HG03060 (cell line): ENCODE data around the gene HMGA1.
"Not testable (repeated sequence)": the region's sequence is repeated elsewhere in the genome, so short reads cannot be mapped to it uniquely, and the experiment has no call there.

Experiments used
- ATAC-seq: cut with Tn5 transposase; IDR thresholded peaks from one replicate; pipeline ENCODE4 v1.9.1; 2021; ENCODE audit warnings: low read depth, moderate number of reproducible peaks; ENCODE audit not compliant: unreplicated experiment

HMGA1 gene

GRCh38 chr6:34252395-34252794 lies 15.7 kb downstream of the HMGA1 start:
- ATAC-seq, result not testable (repeated sequence)

DNA sequence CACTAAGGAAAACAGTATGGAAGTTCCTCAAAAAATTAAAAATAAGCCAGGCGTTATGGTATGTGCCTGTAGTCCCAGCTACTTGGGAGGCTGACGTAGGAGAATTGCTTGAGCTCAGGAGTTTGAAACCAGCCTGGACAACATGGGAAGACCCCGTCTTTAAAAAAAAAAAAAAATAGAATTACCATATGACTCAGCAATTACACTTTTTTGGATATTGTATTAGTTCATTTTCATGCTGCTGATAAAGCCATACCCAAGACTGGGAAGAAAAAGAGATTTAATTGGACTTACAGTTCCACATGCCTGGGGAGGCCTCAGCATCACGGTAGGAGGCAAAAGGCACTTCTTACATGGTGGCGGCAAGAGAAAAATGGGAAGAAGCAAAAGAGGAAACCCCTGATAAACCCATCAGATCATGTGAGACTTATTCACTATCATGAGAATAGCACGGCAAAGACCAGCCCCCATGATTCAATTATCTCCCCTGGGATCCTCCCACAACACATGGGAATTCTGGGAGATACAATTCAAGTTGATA lies 22.9 kb downstream of the HMGA1 start:
- no peak for ATAC-seq

- no peak for ATAC-seq
These were observed 24.0 kb downstream of the HMGA1 start for GRCh38 chr6:34260576-34261267.

GRCh38 chr6:34263484-34263883 lies 26.8 kb downstream of the HMGA1 start:
- ATAC-seq, result not testable (repeated sequence)

DNA sequence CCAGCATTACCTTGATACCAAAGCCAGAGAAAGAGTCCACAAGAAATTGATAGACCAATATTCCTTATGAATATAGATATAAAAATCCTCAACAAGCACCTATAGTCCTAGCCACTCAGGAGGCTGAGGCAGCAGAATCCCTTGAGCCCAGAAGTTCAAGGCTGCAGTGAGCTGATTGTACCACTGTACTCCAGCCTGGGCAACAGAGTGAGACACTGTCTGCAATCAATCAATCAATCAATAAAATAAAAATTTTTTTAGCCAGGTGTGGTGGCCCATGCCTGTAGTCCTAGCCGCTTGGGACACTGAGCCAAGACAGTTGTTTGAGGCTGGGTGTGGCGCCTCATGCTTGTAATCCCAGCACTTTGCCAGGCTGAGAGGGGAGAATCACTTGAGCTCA lies 31.1 kb downstream of the HMGA1 start:
- ATAC-seq, result no peak

GRCh38 chr6:34269132-34269531 lies 32.5 kb downstream of the HMGA1 start:
- ATAC-seq, result not testable (repeated sequence)

DNA sequence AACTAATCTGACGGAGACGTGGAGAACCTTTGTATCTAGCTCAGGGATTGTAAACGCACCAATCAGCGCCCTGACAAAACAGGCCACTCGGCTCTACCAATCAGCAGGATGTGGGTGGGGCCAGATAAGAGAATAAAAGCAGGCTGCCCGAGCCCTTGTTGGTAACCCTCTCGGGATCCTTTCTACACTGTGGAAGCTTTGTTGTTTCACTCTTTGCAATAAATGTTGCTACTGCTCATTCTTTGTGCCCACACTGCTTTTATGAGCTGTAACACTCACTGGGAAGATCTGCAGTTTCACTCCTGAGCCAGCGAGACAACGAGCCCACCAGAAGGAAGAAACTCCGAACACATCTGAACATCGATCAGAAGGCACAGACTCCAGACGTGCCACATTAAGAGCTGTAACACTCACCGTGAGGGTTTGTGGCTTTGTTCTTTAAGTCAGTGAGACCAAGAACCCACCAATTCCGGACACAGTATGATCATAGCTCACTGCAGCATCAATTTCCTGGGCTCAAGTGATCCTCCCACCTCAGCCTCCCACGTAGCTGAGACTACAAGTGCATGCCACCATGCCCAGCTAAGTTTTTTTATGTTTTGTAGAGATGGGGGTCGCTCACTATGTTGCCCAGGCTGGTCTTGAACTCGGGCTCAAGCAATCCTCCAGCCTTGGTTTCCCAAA lies 33.1 kb downstream of the HMGA1 start:
- not testable (repeated sequence) for ATAC-seq

DNA sequence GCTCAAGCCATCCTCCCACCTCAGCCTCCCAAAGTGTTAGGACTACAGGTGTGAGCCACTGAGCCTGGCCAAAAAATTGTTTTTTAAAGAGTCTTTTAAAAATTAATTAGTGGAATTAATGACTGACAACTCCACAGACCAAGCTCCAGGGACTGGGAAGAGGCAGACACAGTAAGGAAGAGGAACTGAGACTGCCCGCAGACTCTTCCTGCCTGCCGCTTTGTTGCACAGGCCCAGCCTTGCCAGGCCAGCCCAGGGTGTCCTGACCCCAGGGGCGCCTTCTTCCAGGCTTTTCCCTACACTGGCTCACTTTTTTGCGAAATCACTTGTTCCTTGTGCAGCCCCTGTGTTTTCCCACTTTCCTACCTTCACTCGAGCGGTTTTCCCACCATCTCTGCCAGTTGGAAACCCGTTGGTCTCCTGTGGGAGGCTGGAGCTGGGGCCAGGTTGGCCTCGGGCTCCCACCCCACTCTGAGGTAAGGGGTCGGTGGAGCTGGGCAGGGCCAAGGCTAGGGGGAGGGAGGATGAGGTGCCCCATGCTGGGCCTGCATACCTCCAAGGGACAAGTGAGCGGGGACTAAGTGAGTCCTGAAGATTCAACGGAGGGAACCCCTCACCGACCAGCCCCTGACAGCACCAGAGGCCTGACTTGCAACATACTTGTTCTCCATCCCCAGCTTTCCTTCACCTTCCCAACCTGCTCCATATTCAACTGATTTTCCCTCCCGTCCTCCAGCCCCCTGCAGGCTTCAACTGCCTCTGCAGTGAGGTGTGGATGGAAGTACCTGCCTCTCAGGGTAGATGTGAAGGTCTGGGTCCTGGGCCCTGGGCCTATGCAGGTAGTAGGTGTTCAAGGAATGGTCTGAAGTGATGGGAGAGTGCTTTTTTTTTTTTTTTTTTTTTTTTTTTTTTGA lies 35.6 kb downstream of the HMGA1 start:
- ATAC-seq, result no peak

GRCh38 chr6:34273242-34273805 lies 36.7 kb downstream of the HMGA1 start:
- no peak for ATAC-seq

GRCh38 chr6:34274129-34274528 lies 37.5 kb downstream of the HMGA1 start:
- no peak for ATAC-seq

GRCh38 chr6:34275128-34275804 lies 38.6 kb downstream of the HMGA1 start:
- no peak for ATAC-seq

DNA sequence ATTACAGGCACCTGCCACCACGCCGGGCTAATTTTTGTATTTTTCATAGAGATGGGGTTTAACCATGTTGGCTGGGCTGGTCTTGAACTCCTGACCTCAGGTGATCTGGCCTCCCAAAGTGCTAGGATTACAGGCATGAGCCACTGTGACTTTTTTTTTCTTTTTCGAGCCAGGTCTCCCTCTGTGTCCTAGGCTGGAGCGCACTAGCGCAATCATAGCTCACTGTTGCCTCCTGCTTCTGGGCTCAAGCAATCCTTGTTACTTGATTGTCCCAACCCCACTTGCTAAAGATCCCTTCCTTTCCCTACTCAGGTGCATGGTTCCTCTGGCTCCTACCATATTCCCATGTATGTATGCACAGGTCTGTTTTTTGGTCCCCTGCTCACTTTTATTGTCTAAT lies 39.5 kb downstream of the HMGA1 start:
- no peak for ATAC-seq

DNA sequence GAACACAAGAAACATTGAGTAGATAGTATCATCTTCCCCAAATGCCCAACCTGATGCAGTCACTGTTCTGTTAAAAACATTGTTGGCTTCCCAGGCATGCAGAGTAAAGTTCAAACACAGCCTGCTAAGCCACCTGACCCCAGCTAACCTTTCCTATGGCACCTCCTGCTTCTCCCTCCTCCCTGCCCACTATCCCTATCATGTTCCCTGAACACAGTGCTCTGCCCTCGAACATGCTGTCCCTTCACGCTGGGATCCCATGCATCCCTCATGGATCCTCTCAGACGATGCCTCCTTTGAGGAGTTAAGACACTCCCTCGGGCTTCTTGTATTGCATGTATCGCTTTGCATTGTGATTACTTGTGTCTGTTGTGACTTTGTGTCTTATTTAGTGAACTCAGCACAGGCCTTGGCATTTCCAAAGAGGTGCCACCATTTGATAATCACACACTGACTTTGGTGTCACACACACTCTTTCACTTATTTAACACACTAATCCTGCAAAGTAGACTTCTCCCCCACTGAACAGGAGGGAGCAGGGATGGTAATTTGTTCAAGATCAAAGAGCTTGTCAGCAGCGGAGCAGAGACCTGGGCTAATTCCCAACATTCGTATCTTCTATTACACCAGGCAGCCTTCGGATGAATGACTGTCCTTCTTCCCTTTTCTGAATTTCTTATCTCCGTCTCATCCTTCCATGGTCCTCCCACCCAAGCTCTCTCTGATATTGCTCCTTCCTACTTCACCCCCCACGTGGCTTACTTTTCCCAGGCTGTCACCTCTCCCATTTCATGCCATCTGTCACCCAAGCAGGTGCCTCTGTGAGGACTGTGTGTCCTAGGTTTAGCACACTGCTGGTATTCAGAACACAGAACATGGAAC lies 40.4 kb downstream of the HMGA1 start:
- ATAC-seq, result no peak

DNA sequence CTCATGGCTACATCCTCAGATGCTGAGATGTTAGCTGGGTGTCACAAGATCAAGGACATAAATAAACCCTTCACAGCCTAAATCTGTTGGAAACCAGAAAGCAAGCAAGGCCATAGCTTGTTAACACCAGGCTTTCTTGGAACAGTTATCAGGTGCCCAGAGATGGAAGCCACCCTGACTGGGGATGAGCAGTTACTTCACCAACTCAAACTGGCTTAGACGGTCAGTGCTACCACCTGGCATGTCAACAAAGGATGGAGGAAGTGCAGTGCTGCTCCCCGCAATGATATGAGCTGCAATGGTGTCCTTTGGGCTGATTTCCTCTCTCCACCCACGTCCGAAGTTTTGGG lies 41.1 kb downstream of the HMGA1 start:
- ATAC-seq, result no peak

DNA sequence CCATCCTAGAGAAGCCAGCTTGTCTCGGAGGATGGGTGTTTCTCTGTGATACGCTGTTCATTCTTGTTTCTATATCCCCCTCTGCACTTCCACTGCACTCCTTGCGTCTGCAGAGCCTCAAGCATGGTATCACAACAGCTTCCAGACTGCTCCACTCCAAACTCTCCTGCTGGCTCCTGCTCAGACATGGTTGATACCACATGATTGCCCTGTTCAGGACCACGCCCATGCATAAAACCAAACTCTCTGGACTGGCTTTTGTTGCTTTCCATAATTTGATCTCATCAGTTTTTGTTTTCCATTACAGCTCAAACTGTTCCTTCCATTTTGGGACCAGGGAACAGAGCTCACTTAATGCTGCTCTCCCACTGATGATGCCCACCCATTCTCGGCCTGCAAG lies 42.2 kb downstream of the HMGA1 start:
- no peak for ATAC-seq

- no peak for ATAC-seq
These were observed 43.5 kb downstream of the HMGA1 start for GRCh38 chr6:34280216-34280615.

DNA sequence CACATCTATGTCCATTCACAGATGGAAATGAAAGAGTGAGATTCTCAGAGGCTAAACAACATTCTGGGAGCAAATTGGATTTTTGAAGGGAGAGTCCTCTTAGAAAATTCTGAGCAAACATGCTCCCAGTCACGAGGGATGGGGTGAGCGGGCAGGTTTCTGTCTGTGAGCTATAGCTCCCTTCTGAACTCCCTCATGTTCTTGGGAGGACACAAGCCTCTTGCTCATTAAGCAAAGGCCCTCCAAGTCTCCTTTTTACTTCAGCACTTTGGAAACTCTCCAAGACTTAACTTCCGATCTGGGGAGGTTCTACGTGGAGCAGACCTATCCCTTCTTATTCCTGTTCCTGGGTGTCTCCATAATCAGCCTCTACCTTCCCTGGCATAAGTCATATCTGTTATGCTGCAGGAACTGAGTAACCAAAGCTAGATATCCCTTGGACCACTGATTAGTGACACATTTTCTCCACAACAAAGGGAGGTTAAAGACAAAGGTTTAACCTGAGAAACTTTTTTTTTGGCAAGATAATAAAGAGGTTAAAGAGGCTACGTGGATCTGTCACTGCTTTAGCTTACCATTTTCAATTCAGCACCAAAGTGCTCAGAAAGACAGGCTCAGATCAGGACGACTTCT lies 45.1 kb downstream of the HMGA1 start:
- no peak for ATAC-seq

DNA sequence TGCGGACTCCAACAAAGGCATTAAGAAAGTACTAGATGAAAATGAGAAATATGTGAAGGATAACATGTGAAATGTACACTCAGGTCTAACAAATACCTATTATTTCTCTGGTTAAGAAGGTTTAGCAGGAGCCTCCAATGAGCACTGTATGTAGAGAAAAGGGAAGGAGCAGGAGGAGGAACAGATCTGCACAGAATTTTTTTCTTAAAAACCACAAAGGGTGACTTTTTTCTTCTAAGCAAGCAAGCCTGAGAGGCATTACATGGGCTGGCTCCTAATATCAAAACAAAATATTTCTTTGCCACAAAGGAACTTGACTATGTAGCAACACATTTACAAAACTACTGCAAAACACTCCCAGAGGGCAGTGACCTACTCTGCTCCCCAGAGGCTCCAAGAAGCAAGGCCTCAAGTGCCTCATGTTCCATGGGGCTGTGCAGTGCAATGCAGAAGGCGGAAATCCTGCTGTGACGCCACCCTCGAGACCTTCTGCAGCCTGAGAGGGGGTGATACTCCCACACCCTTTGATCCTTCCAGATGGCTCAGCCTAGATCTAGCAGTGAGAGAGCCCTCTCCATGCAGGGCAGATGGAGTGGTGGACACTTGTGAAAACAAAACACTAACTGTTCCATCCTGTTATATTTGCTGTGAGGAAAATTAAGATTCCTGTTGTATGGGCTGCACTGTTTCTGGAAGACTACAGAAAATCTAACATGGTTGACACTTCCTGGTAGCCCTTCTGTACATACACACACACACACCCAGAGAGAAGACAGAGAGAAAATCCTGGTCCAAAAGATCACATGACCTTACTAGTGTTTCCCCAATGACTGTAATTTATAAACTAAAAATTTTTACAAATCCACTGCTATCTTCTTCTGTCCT lies 48.1 kb downstream of the HMGA1 start:
- ATAC-seq, result no peak
